ENCODE data around the gene AHRR. TPM values are rescaled to one million over a fixed set of nuclear protein-coding genes. Genes with fewer than 3 reads are reported as not detected.

Gene AHRR
- total RNA-seq, 1 donor from 2014 or later, result 6.1 TPM

DNA sequence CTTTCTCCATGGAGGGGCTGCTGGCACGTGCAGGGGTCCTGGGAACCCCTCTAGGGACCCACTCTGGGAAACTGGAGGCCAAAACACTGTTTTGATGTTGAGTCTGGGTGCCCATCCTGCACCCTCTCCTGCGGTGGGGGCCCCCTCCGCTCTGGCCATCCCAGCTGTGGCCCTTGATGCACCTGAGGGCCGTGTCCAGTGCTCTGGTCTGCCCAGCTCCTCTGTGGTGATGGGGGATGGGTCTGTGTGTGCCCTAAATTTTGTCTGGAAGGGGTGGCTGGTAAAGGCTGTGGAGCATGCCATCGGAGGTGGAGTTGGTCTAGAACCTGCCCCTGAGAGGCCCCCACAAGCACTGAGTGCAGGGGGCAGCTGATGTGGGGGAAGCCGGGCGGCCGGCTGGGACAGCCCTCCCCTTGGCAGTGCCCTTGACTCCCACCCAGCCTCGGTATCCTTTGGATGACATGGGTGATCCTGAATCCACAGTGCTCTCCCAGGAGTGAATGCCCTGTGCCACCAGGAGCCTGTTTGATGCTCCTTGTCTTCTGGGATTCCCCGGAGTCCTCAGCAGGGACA lies 26.3 kb downstream of the AHRR start:
- ATAC-seq (ENCODE audit: low read depth) (no peak), DNase-seq (no peak)
- ChIA-PET CTCF (no interaction called here), POLR2A (interaction anchor here (0.6 kb wide), 1 partner anchor 232 kb away, joined by 3 read pairs; no protein-coding TSS in a partner anchor)
- intact Hi-C loops (cut with micrococcal nuclease), result no loop called here
- Mint-ChIP-seq H3K27me3 (peaks cover 34% of the 10 kb centered on the region), H3K36me3 (ENCODE audit: low read depth) (no peaks in the 10 kb centered on the region), H3K27ac (no peak overlapping the region), H3K9me3 (no peaks in the 10 kb centered on the region), H3K4me1 (peaks cover 6% of the 10 kb centered on the region), H3K4me3 (no peak overlapping the region)
- TF ChIP-seq, protein P1, sequence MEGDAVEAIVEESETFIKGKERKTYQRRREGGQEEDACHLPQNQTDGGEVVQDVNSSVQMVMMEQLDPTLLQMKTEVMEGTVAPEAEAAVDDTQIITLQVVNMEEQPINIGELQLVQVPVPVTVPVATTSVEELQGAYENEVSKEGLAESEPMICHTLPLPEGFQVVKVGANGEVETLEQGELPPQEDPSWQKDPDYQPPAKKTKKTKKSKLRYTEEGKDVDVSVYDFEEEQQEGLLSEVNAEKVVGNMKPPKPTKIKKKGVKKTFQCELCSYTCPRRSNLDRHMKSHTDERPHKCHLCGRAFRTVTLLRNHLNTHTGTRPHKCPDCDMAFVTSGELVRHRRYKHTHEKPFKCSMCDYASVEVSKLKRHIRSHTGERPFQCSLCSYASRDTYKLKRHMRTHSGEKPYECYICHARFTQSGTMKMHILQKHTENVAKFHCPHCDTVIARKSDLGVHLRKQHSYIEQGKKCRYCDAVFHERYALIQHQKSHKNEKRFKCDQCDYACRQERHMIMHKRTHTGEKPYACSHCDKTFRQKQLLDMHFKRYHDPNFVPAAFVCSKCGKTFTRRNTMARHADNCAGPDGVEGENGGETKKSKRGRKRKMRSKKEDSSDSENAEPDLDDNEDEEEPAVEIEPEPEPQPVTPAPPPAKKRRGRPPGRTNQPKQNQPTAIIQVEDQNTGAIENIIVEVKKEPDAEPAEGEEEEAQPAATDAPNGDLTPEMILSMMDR (IDR thresholded peaks at IDR 0.05), result no peak

GRCh38 chr5:348726-349125 lies 27.2 kb downstream of the AHRR start:
- Mint-ChIP-seq H3K27me3 (peaks cover 30% of the 10 kb centered on the region), H3K4me1 (peaks cover 6% of the 10 kb centered on the region), H3K9me3 (no peaks in the 10 kb centered on the region), H3K4me3 (no peak overlapping the region), H3K36me3 (ENCODE audit: low read depth) (no peaks in the 10 kb centered on the region), H3K27ac (no peak overlapping the region)
- no peak for DNase-seq
- intact Hi-C loops (cut with micrococcal nuclease), result no loop called here
- no peak for ATAC-seq (ENCODE audit: low read depth)
- POLR2A ChIA-PET, result no interaction called here
- CTCF ChIA-PET, result no interaction called here
- TF ChIP-seq, protein P1 (IDR thresholded peaks at IDR 0.05), result no peak

- CTCF ChIA-PET, result no interaction called here
Observed at GRCh38 chr5:350355-350754, 28.8 kb downstream of the AHRR start.

DNA sequence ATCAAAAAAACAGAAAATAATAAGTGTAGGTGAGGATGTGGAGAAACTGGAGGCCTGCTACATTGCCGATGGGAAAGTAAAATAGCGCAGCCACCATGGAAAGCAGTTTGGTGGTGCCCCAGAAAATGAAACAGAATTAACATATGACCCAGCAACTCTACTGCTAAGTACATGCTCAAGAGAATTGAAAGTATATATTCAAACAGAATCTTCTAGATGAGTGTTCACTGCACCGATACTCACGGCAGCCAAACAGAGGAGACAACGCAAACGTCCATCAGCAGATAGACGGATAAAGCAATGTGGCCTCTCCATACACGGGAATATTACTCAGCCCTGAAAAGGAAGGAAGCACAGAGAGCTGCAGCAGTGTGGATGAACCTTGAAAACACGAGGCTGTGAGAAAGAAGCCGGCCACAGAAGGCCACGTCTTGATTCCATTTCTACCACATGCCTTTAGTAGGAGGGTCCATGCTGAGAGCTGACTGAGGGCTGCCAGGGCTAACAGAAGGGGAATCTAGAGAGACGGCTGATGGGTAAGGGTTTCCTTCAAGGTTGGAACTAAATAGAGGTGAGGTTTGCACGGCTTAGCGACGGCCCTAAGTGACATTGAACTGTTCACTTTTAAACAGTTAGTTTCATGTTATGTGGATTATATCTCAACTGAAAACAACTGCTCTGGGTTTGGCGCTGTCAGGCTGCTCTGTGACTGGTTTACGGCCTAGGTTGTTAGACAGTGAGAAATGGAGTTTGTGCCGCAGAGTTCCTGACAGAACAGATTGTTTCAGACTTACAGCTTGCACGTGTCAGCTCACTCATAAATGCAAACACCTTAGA lies 29.8 kb downstream of the AHRR start:
- ChIA-PET CTCF (no interaction called here), POLR2A (no interaction called here)
- ATAC-seq (ENCODE audit: low read depth), result no peak

More at GRCh38 chr5:350355-350754, 28.8 kb downstream of the AHRR start:
- POLR2A ChIA-PET, result no interaction called here
- TF ChIP-seq, protein P1 (IDR thresholded peaks at IDR 0.05), result no peak
- no peak overlapping the region for H3K4me3 Mint-ChIP-seq
- H3K27me3 Mint-ChIP-seq, result peaks cover 29% of the 10 kb centered on the region
- DNase-seq (no peak), ATAC-seq (ENCODE audit: low read depth) (no peak)
- peaks cover 4% of the 10 kb centered on the region for H3K4me1 Mint-ChIP-seq
- intact Hi-C loops (cut with micrococcal nuclease), result no loop called here
- H3K27ac Mint-ChIP-seq, result no peak overlapping the region
- no peaks in the 10 kb centered on the region for H3K36me3 Mint-ChIP-seq (ENCODE audit: low read depth)
- no peaks in the 10 kb centered on the region for H3K9me3 Mint-ChIP-seq

DNA sequence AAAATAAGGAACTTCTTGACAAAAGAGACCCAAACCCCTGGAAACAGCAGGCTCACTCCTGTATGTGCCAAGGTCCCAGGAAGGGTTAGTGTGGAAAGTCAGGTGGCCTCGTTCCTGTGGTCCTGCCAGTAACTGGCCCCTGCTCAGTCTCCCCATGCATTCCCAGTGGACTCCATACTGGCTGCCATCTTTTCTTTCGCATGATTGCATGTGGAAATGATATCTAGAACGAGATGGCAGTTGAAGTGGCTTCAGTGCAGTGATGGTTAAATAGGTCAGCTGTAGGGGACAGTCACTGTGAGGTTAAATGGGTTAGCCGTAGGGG lies 30.4 kb downstream of the AHRR start:
- peaks cover 19% of the 10 kb centered on the region for H3K27me3 Mint-ChIP-seq
- no peaks in the 10 kb centered on the region for H3K36me3 Mint-ChIP-seq (ENCODE audit: low read depth)
- CTCF ChIA-PET, result no interaction called here
- TF ChIP-seq, protein P1 (IDR thresholded peaks at IDR 0.05), result no peak
- H3K27ac Mint-ChIP-seq, result no peak overlapping the region
- intact Hi-C loops (cut with micrococcal nuclease), result no loop called here
- DNase-seq (no peak), ATAC-seq (ENCODE audit: low read depth) (no peak)
- no peaks in the 10 kb centered on the region for H3K9me3 Mint-ChIP-seq
- POLR2A ChIA-PET, result no interaction called here
- peaks cover under 1% of the 10 kb centered on the region for H3K4me1 Mint-ChIP-seq
- H3K4me3 Mint-ChIP-seq, result no peak overlapping the region

More for the DNA sequence above, 29.8 kb downstream of the AHRR start:
- H3K27ac Mint-ChIP-seq, result no peak overlapping the region
- TF ChIP-seq, protein P1 (IDR thresholded peaks at IDR 0.05), result no peak
- no peak for DNase-seq
- peaks cover 4% of the 10 kb centered on the region for H3K4me1 Mint-ChIP-seq
- H3K36me3 Mint-ChIP-seq (ENCODE audit: low read depth), result no peaks in the 10 kb centered on the region
- intact Hi-C loops (cut with micrococcal nuclease), result no loop called here
- H3K4me3 Mint-ChIP-seq, result no peak overlapping the region
- no peaks in the 10 kb centered on the region for H3K9me3 Mint-ChIP-seq
- peaks cover 25% of the 10 kb centered on the region for H3K27me3 Mint-ChIP-seq

All from activated B cell treated with CpG ODN at 0.5 μM for 24 hours (primary cell).